Large intestine (tissue), 3 donors: ENCODE data around the gene ZCCHC8. TPM values are rescaled to one million over a fixed set of nuclear protein-coding genes. Genes with fewer than 3 reads are reported as not detected.
"Not testable (repeated sequence)": the region's sequence is repeated elsewhere in the genome, so short reads cannot be mapped to it uniquely, and the experiment has no call there.

Source experiments
- DNase-seq, 2 donors: peaks; one replicate each; pipeline versions ENCODE4 v3.0.0 to v3.0.0-alpha.2; 2013
- H3K27ac ChIP-seq: one replicate; pipeline ENCODE4 v1.5.1; 2013; ENCODE audit warnings: low read length
- H3K27me3 ChIP-seq: 2 replicates; pipeline ENCODE4 v1.6.1; 2013; ENCODE audit warnings: low read length; ENCODE audit not compliant: control insufficient read depth, insufficient read depth
- H3K36me3 ChIP-seq: 2 replicates; pipeline ENCODE4 v1.6.1; 2013; ENCODE audit warnings: low read length; ENCODE audit not compliant: control insufficient read depth, insufficient read depth
- H3K4me1 ChIP-seq: one replicate; pipeline ENCODE4 v1.6.1; 2013; ENCODE audit warnings: low read length; ENCODE audit not compliant: control insufficient read depth, insufficient read depth
- H3K4me3 ChIP-seq: one replicate; pipeline ENCODE4 v1.5.1; 2013; ENCODE audit warnings: low read length
- H3K9me3 ChIP-seq: one replicate; pipeline ENCODE4 v1.6.1; 2013; ENCODE audit warnings: mild to moderate bottlenecking, low read depth, low read length, moderate library complexity; ENCODE audit not compliant: control insufficient read depth
- WGBS: methylation state at CpG from one replicate; pipeline ENCODE4 v1.1.5; 2013; ENCODE audit warnings: low lambda C conversion rate; ENCODE audit not compliant: insufficient coverage; 5-methylcytosine and 5-hydroxymethylcytosine counted together
- polyA plus RNA-seq: library from polyadenylated mRNA; unstranded; fragments of 120-200 nt; gene quantifications from one replicate; pipeline ENCODE4 v1.2.1, GENCODE V29; 2013

ZCCHC8 gene
- polyA plus RNA-seq, 1 donor = 36.0 TPM

- H3K4me3 ChIP-seq, DNase-seq, H3K27ac ChIP-seq, H3K27me3 ChIP-seq, H3K9me3 ChIP-seq, H3K4me1 ChIP-seq: not testable (repeated sequence)
- peaks cover 81% of the 10 kb centered on the region for H3K36me3 ChIP-seq
- WGBS = 83% methylated on average over 2 of the region's 3 CpGs
Observed at GRCh38 chr12:122513028-122513427, 12.3 kb upstream of the ZCCHC8 start.

- Histone ChIP-seq H3K4me3 (no peak overlapping the region), H3K36me3 (peaks cover 89% of the 10 kb centered on the region), H3K4me1 (no peaks in the 10 kb centered on the region), H3K27ac (no peak overlapping the region), H3K27me3 (no peaks in the 10 kb centered on the region), H3K9me3 (no peaks in the 10 kb centered on the region)
- no peak for DNase-seq
- 100% methylated on average over 1 of the region's 5 CpGs for WGBS
Observed at GRCh38 chr12:122508163-122508562, 7.4 kb upstream of the ZCCHC8 start.

- H3K9me3 ChIP-seq = no peaks in the 10 kb centered on the region
- no peaks in the 10 kb centered on the region for H3K4me1 ChIP-seq
- no peak for DNase-seq
- no peak overlapping the region for H3K27ac ChIP-seq
- H3K27me3 ChIP-seq = no peaks in the 10 kb centered on the region
- no peak overlapping the region for H3K4me3 ChIP-seq
- peaks cover 79% of the 10 kb centered on the region for H3K36me3 ChIP-seq
- 100% methylated on average over 1 of the region's 5 CpGs for WGBS
Observed at GRCh38 chr12:122506393-122506938, 5.7 kb upstream of the ZCCHC8 start.

- H3K4me3 ChIP-seq = no peak overlapping the region
- no peaks in the 10 kb centered on the region for H3K9me3 ChIP-seq
- H3K4me1 ChIP-seq = no peaks in the 10 kb centered on the region
- peaks cover 71% of the 10 kb centered on the region for H3K36me3 ChIP-seq
- no peak for DNase-seq
- no CpG with 5 or more reads among the region's 11 CpGs for WGBS
- H3K27ac ChIP-seq = no peak overlapping the region
- no peaks in the 10 kb centered on the region for H3K27me3 ChIP-seq
Observed at GRCh38 chr12:122505419-122506051, 4.8 kb upstream of the ZCCHC8 start.

GRCh38 chr12:122503783-122504590, 3.3 kb upstream of the ZCCHC8 start:
- Histone ChIP-seq H3K4me1 (peaks cover 1% of the 10 kb centered on the region), H3K27ac (no peak overlapping the region), H3K27me3 (no peaks in the 10 kb centered on the region), H3K36me3 (peaks cover 56% of the 10 kb centered on the region), H3K9me3 (no peaks in the 10 kb centered on the region), H3K4me3 (no peak overlapping the region)
- DNase-seq = no peak
- no CpG with 5 or more reads among the region's 6 CpGs for WGBS

- no peaks in the 10 kb centered on the region for H3K9me3 ChIP-seq
- WGBS = 92% methylated on average over 2 of the region's 3 CpGs
- DNase-seq = no peak
- no peaks in the 10 kb centered on the region for H3K27me3 ChIP-seq
- H3K4me3 ChIP-seq = no peak overlapping the region
- H3K4me1 ChIP-seq = peaks cover 5% of the 10 kb centered on the region
- no peak overlapping the region for H3K27ac ChIP-seq
- peaks cover 49% of the 10 kb centered on the region for H3K36me3 ChIP-seq
Observed at GRCh38 chr12:122503147-122503751, 2.5 kb upstream of the ZCCHC8 start.

- WGBS = 89% methylated on average over 2 of the region's 9 CpGs
- Histone ChIP-seq H3K36me3 (peaks cover 39% of the 10 kb centered on the region), H3K27ac (peak overlapping the region; percentile 96), H3K27me3 (no peaks in the 10 kb centered on the region), H3K4me1 (peaks cover 5% of the 10 kb centered on the region), H3K4me3 (peak overlapping the region; percentile 91), H3K9me3 (no peaks in the 10 kb centered on the region)
- no peak for DNase-seq
Observed at GRCh38 chr12:122501489-122501989, 807 bp upstream of the ZCCHC8 start.

GRCh38 chr12:122499991-122500684, 594 bp downstream of the ZCCHC8 start:
- H3K4me3 ChIP-seq = peak overlapping the region; percentile 91
- peak; percentile 48 to 84 for DNase-seq
- H3K27ac ChIP-seq = peak overlapping the region; percentile 96
- no peaks in the 10 kb centered on the region for H3K27me3 ChIP-seq
- no peaks in the 10 kb centered on the region for H3K9me3 ChIP-seq
- no CpG with 5 or more reads among the region's 47 CpGs for WGBS
- peaks cover 5% of the 10 kb centered on the region for H3K4me1 ChIP-seq
- H3K36me3 ChIP-seq = peaks cover 32% of the 10 kb centered on the region

- H3K36me3 ChIP-seq = peaks cover 39% of the 10 kb centered on the region
- no peaks in the 10 kb centered on the region for H3K9me3 ChIP-seq
- DNase-seq = no peak
- peaks cover 5% of the 10 kb centered on the region for H3K4me1 ChIP-seq
- H3K4me3 ChIP-seq = no peak overlapping the region
- no peaks in the 10 kb centered on the region for H3K27me3 ChIP-seq
- 100% methylated on average over 1 of the region's 7 CpGs for WGBS
- H3K27ac ChIP-seq = no peak overlapping the region
Observed at GRCh38 chr12:122495258-122495657, 5.5 kb downstream of the ZCCHC8 start.

- no CpG with 5 or more reads among the region's 6 CpGs for WGBS
- H3K27me3 ChIP-seq, H3K4me3 ChIP-seq, DNase-seq, H3K4me1 ChIP-seq, H3K27ac ChIP-seq, H3K9me3 ChIP-seq: not testable (repeated sequence)
- peaks cover 54% of the 10 kb centered on the region for H3K36me3 ChIP-seq
Observed at GRCh38 chr12:122493222-122493621, 7.5 kb downstream of the ZCCHC8 start.
